ENCODE measurements around the gene IRF7. TPM values are rescaled to one million over a fixed set of nuclear protein-coding genes. Genes with fewer than 3 reads are reported as not detected.

IRF7 gene
- total RNA-seq, 1 donor from 2014 or later: 10.9 TPM

GRCh38 chr11:563812-564578, 51.8 kb downstream of the IRF7 start:
- DNase-seq (ENCODE audit: low read depth in 2 of 2): no peak

- no peak for DNase-seq (ENCODE audit: low read depth in 2 of 2)
These were observed 52.5 kb downstream of the IRF7 start for GRCh38 chr11:563066-563811.

Other genes with a start within 250 kb of the IRF7 start
- 0.20 and 0.65 TPM in 2 replicates for gene B4GALNT4, start 246.5 kb downstream of the IRF7 start, total RNA-seq
- gene PKP3, start 221.7 kb downstream of the IRF7 start, total RNA-seq: 0.22 and 0.40 TPM in 2 replicates
- gene SIGIRR, start 201.0 kb downstream of the IRF7 start, total RNA-seq: 32.9 and 35.7 TPM in 2 replicates
- 0.44 and 0.99 TPM in 2 replicates for gene ANO9, start 173.9 kb downstream of the IRF7 start, total RNA-seq
- gene PTDSS2, start 165.7 kb downstream of the IRF7 start, total RNA-seq: 21.8 and 31.7 TPM in 2 replicates
- 165 and 169 TPM in 2 replicates for gene RNH1, start 108.7 kb downstream of the IRF7 start, total RNA-seq
- 45.4 and 47.3 TPM in 2 replicates for gene HRAS, start 80.4 kb downstream of the IRF7 start, total RNA-seq
- gene LRRC56, start 78.4 kb downstream of the IRF7 start, total RNA-seq: 0.22 and 0.60 TPM in 2 replicates
- 1.1 and 1.4 TPM in 2 replicates for gene LMNTD2, start 55.2 kb downstream of the IRF7 start, total RNA-seq
- 13.5 and 18.1 TPM in 2 replicates for gene RASSF7, start 55.0 kb downstream of the IRF7 start, total RNA-seq
- gene PHRF1, start 39.5 kb downstream of the IRF7 start, total RNA-seq: 11.6 and 16.9 TPM in 2 replicates
- gene CDHR5, start 9.0 kb upstream of the IRF7 start, total RNA-seq: not detected in 2 replicates
- not detected in 2 replicates for gene SCT, start 11.2 kb upstream of the IRF7 start, total RNA-seq
- not detected in 2 replicates for gene DRD4, start 21.3 kb upstream of the IRF7 start, total RNA-seq
- gene DEAF1, start 79.3 kb upstream of the IRF7 start, total RNA-seq: 26.8 and 27.4 TPM in 2 replicates
- gene TMEM80, start 79.9 kb upstream of the IRF7 start, total RNA-seq: 4.8 and 8.5 TPM in 2 replicates
- gene EPS8L2, start 90.3 kb upstream of the IRF7 start, total RNA-seq: 0.99 and 2.6 TPM in 2 replicates
- 86.7 and 121 TPM in 2 replicates for gene TALDO1, start 131.5 kb upstream of the IRF7 start, total RNA-seq
- 17.0 and 21.4 TPM in 2 replicates for gene GATD1, start 161.5 kb upstream of the IRF7 start, total RNA-seq
- gene CEND1, start 174.1 kb upstream of the IRF7 start, total RNA-seq: under 0.01 TPM in 2 replicates
- 4.1 and 6.3 TPM in 2 replicates for gene SLC25A22, start 182.3 kb upstream of the IRF7 start, total RNA-seq
- 3.7 and 4.8 TPM in 2 replicates for gene PIDD1, start 189.3 kb upstream of the IRF7 start, total RNA-seq
- gene RPLP2, start 194.0 kb upstream of the IRF7 start, total RNA-seq: 232 and 383 TPM in 2 replicates
- 33.3 and 50.6 TPM in 2 replicates for gene PNPLA2, start 203.0 kb upstream of the IRF7 start, total RNA-seq
- gene CRACR2B, start 212.0 kb upstream of the IRF7 start, total RNA-seq: 11.6 and 15.9 TPM in 2 replicates
- 460 and 726 TPM in 2 replicates for gene CD151, start 217.0 kb upstream of the IRF7 start, total RNA-seq
- 246 and 284 TPM in 2 replicates for gene POLR2L, start 226.6 kb upstream of the IRF7 start, total RNA-seq
- gene TSPAN4, start 226.9 kb upstream of the IRF7 start, total RNA-seq: 79.8 and 182 TPM in 2 replicates